ENCODE results near the gene CLDN22.

DNA sequence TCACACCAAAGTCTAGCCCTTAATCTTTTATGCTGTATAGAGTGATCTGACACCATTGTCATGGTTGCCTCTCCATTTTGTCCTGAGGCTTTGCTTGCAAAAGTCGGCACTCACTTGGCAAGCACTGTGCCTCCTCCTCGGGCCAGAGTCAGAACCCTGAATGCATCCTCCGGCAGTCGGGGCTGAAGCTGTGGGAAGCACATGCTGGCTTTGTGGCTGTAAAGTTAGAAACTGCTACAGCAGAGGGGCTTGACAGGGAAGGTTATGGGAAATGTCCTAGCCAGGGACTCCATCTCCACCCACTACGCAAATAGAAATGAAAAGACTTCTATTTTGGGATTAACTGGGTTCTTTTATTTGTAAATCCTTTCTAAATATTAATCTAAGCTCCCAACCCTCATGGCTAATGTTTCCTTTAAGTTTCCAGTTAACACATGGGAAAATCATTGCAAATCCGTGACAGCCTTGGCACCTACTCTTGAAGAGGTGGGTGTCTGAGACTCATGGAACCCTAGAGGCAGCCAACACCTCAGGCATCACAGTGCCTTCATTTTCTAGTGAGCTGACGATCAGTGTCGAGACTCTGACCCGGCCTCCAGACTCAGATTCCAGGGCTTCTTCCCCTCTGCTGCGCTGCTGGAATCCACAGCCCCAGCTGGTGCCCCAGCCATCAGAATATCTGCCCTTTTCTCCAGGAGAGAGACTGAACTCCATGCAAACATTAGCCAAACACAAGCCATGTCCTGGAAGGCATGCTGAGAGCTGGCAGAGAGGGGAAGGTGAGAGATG, 10.1 kb upstream of the CLDN22 start:
- TF ChIP-seq, protein P1, sequence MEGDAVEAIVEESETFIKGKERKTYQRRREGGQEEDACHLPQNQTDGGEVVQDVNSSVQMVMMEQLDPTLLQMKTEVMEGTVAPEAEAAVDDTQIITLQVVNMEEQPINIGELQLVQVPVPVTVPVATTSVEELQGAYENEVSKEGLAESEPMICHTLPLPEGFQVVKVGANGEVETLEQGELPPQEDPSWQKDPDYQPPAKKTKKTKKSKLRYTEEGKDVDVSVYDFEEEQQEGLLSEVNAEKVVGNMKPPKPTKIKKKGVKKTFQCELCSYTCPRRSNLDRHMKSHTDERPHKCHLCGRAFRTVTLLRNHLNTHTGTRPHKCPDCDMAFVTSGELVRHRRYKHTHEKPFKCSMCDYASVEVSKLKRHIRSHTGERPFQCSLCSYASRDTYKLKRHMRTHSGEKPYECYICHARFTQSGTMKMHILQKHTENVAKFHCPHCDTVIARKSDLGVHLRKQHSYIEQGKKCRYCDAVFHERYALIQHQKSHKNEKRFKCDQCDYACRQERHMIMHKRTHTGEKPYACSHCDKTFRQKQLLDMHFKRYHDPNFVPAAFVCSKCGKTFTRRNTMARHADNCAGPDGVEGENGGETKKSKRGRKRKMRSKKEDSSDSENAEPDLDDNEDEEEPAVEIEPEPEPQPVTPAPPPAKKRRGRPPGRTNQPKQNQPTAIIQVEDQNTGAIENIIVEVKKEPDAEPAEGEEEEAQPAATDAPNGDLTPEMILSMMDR (IDR thresholded peaks at IDR 0.05; ENCODE audit: poor library complexity): no peak
- TF ChIP-seq EZH2phosphoT487 (IDR thresholded peaks at IDR 0.05; ENCODE audit: low read depth, severe bottlenecking, unreplicated experiment): no peak
- no peak for TF ChIP-seq EZH2 (IDR thresholded peaks at IDR 0.05; ENCODE audit: borderline replicate concordance)

All from hepatocyte (in vitro differentiated cells).